ENCODE measurements around the gene SNRPD2.

- no peak for TF ChIP-seq GATA2 (IDR thresholded peaks at IDR 0.05; ENCODE audit: low read depth, low read length)
- TF ChIP-seq GATA3 (IDR thresholded peaks at IDR 0.05; ENCODE audit: low read depth, low read length) = no peak
Measured at GRCh38 chr19:45705710-45706415, 14.1 kb upstream of the SNRPD2 start.

Data from SH-SY5Y (cell line).